ENCODE data around the gene ARHGEF39. TPM values are rescaled to one million over a fixed set of nuclear protein-coding genes. Genes with fewer than 3 reads are reported as not detected.

ARHGEF39 gene
- total RNA-seq, 4 donors from 2014 or later: 1.3 to 17.5 (median 5.1) TPM

GRCh38 chr9:35691757-35692301 is 26.8 kb upstream of the ARHGEF39 start:
- intact Hi-C loops (cut with DNase I): no loop called here
- peak overlapping the region in 1 of 4 donors; percentile 76 for H3K4me3 ChIP-seq
- H3K36me3 ChIP-seq: peaks cover 0 to 11% (median 0%) of the 10 kb centered on the region in 3 donors
- H3K27me3 ChIP-seq: peaks cover 0 to 6% (median 0%) of the 10 kb centered on the region in 4 donors
- H3K27ac ChIP-seq: peak overlapping the region; percentile 74 to 92 (median 88)
- peaks cover 0 to 52% (median 12%) of the 10 kb centered on the region in 3 donors for H3K4me1 ChIP-seq
- 68 to 74% methylated on average over 13 of the region's 13 CpGs for WGBS, 2 donors
- H3K9me3 ChIP-seq: no peaks in the 10 kb centered on the region
- TF ChIP-seq CTCF (IDR thresholded peaks at IDR 0.05) (no peak), POLR2A (IDR thresholded peaks at IDR 0.05) (no peak)
- no peak for DNase-seq

GRCh38 chr9:35691334-35691650 is 26.3 kb upstream of the ARHGEF39 start:
- H3K27ac ChIP-seq: peak overlapping the region; percentile 74 to 92 (median 88)
- peaks cover 0 to 6% (median 0%) of the 10 kb centered on the region in 4 donors for H3K27me3 ChIP-seq
- H3K36me3 ChIP-seq: peaks cover 0 to 7% (median 0%) of the 10 kb centered on the region in 3 donors
- 31 to 35% methylated on average over 10 of the region's 10 CpGs for WGBS, 2 donors
- no peak for DNase-seq
- peaks cover 0 to 47% (median 7%) of the 10 kb centered on the region in 3 donors for H3K4me1 ChIP-seq
- H3K4me3 ChIP-seq: peak overlapping the region; percentile 49 to 76 (median 65)
- H3K9me3 ChIP-seq: no peaks in the 10 kb centered on the region
- intact Hi-C loops (cut with DNase I): no loop called here
- no peak for TF ChIP-seq CTCF (IDR thresholded peaks at IDR 0.05)

- peak overlapping the region; percentile 49 to 76 (median 65) for H3K4me3 ChIP-seq
- DNase-seq: no peak
- no peaks in the 10 kb centered on the region for H3K9me3 ChIP-seq
- TF ChIP-seq CTCF (IDR thresholded peaks at IDR 0.05) (no peak), POLR2A (IDR thresholded peaks at IDR 0.05) (peak in 2 of 4 donors; percentile 34 to 47)
- H3K4me1 ChIP-seq: peaks cover 0 to 41% (median 5%) of the 10 kb centered on the region in 3 donors
- H3K27me3 ChIP-seq: peaks cover 0 to 6% (median 0%) of the 10 kb centered on the region in 4 donors
- intact Hi-C loops (cut with DNase I): no loop called here
- H3K27ac ChIP-seq: peak overlapping the region; percentile 74 to 92 (median 88)
- H3K36me3 ChIP-seq: peaks cover 0 to 2% (median 0%) of the 10 kb centered on the region in 3 donors
- 0% methylated on average over 11 of the region's 61 CpGs for WGBS, 2 donors
Observed at GRCh38 chr9:35690614-35691333, 25.8 kb upstream of the ARHGEF39 start.

GRCh38 chr9:35690294-35690613 is 25.3 kb upstream of the ARHGEF39 start:
- Histone ChIP-seq H3K4me3 (peak overlapping the region; percentile 49 to 76 (median 65)), H3K27me3 (peaks cover 0 to 6% (median 0%) of the 10 kb centered on the region in 4 donors), H3K4me1 (peaks cover 0 to 41% (median 5%) of the 10 kb centered on the region in 3 donors), H3K9me3 (no peaks in the 10 kb centered on the region), H3K27ac (peak overlapping the region; percentile 74 to 92 (median 88)), H3K36me3 (peaks cover 0 to 5% (median 0%) of the 10 kb centered on the region in 3 donors)
- WGBS, 2 donors: 0% methylated on average over 10 of the region's 21 CpGs; no CpG with 5 or more reads in 1 of the 2 donors
- no peak for DNase-seq
- TF ChIP-seq POLR2A (IDR thresholded peaks at IDR 0.05) (no peak), CTCF (IDR thresholded peaks at IDR 0.05) (no peak)
- intact Hi-C loops (cut with DNase I): no loop called here

Data from esophagus squamous epithelium (tissue), 5 donors.